Measurements from ENCODE around the gene DLX1.
"Not testable (repeated sequence)": the region's sequence is repeated elsewhere in the genome, so short reads cannot be mapped to it uniquely, and the experiment has no call there.

The DLX1 gene

DNA sequence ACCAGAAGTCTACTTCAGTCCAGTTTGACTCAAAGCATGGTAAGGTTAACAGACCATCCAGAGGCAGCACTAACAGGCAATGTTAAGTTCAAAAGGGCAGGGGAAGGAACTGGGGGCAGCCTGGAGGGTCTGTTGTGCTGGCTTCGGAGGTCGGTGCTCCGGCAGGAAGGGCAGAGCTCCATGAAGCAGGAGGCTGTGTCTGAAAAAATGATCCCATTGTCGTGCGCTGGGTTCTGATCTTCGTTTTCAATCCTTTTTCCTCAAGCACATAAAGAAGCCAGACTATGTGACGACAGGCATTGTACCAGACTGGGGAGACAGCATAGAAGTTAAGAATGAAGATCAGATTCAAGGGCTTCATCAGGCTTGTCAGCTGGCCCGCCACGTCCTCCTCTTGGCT, 21.9 kb upstream of the DLX1 start:
- DNase-seq (ENCODE audit: low read depth in 3 of 3) = no peak

- DNase-seq (ENCODE audit: low read depth in 3 of 3) = no peak
These were observed 20.2 kb upstream of the DLX1 start for GRCh38 chr2:172065111-172065510.

DNA sequence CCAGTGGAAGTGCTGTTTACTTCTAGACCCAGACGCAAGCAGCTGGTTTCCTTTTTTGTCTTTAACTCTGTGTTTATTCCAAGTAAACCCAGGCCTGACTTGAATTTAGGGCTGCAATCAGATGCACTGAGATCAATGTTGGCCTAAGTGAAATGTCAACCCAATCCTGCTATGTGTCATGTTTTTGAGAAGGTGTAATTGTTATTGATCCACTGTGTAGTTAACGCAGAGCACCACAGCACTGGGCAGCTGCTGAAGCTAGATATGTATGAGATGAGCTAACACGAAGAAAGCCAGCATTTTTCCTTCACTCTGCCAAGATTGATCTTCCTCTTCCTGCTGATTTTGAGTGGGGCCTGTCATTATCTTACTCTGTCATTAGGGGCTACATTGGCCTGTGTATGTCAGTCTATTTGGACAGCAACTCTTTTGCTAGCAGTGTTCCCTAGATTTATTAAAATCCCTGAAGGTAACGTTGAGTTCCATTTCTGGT, 18.9 kb upstream of the DLX1 start:
- no peak for DNase-seq (ENCODE audit: low read depth in 3 of 3)

GRCh38 chr2:172067905-172068304, 17.4 kb upstream of the DLX1 start:
- not testable (repeated sequence) for DNase-seq (ENCODE audit: low read depth in 3 of 3)

DNA sequence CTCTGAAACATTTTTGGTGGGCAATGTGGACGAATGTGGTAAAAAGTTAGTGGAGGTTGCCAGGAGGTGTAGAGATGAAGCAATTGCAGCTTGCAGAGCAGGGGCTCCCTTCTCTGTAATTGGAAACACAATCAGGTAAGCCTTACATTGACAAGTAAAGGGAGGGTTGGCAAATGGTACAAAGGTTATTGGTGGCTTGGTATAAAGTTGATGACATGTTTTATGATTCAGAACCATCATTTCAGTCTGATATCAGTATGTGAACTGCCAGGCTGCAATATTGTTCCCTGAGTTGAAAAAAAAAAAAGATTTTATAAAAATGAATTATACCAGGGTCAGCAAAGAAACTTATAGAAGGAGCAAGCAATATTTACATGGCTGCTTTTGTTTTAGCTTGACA, 14.4 kb upstream of the DLX1 start:
- DNase-seq (ENCODE audit: low read depth in 3 of 3) = no peak

DNA sequence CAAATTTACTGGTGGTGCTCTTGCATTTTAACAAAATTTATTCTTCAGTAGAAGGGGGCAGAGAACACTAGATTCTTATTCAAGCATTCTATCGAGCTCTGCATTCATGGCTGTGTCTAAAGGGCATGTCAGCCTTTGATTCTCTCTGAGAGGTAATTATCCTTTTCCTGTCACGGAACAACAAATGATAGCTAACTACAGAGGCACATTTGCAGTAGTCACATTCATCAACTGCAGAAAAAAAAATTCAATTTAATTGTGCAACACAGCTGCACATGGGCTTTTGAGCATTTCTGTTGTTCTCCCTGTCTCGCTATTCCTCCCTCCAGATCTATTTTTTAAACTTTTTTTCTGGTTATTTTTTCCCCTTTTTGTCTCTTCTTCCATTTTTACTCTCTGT, 13.0 kb upstream of the DLX1 start:
- DNase-seq (ENCODE audit: low read depth in 3 of 3) = no peak

DNA sequence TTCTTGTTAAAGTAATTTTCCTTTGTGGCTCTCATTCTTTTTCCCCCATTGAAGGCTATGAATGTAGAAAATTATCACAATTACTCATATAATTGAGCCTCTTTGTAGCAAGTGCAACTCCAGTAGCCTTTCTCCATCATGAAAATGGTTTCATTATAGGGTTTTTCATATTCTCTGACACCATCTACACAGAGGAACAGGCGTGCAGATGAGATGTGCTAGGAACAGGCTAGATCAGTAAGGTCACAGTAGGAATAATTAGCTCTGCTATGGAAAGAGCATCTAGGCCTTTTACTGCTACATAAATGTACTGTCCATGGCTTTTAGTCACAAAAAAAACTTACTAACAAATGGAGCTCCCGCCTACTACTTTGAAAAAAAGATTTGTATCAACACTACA, 12.6 kb upstream of the DLX1 start:
- no peak for DNase-seq (ENCODE audit: low read depth in 3 of 3)

DNA sequence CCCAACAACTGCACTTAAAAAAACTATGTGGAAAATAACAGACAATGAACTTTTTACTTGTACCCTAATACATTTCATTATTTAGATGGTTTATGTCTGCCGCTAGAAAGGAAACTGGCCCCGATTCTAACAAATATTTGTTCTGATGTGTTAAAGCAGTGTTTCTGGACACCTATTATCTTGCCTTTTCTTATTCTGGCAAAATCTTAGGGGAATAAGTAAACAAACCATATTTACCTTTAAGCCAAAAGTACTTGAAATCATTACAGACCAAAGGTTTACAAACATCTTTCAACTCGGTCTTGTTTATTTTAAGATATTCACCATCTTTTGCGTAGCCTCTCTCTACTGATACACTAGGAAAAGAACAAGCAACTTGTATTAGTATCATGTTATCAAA, 11.8 kb upstream of the DLX1 start:
- DNase-seq (ENCODE audit: low read depth in 3 of 3) = no peak

DNA sequence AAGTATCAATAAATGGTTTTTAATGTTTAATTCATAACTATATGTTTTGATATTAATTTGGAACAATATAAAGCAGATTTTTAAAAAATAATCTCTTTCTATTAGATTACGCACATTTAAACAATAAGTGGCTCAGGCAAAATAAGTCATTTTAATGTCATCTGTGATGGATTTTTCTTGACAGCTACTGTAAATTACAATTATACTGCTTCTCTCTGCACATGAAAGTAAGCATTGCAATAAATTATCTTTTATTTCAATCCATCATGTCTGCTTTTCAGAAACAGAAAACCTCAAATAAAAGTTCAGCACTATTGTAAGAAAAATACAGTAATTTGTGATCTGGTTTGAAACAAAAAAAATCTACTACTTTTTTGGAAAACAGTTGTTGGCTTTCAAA, 11.1 kb upstream of the DLX1 start:
- no peak for DNase-seq (ENCODE audit: low read depth in 3 of 3)

DNA sequence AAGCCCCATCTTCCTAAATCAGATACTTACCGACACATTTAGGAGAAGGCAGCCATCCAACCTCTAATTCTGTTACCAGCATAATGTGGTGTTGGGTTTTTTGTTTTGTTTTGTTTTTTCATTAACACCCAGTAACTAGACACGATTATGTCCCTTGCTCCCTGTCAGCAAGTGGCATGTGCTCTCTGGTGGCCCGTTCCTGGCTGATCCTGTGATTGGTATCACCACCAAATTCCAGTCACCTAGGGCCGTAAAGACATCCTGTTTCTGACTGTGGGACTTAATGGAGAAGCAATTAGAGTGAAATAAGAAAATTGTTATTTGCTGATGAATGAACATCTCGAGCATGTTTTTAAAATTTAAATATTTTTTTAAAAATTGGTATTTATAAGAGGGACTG, 5.9 kb upstream of the DLX1 start:
- DNase-seq (ENCODE audit: low read depth in 3 of 3) = no peak

- no peak for DNase-seq (ENCODE audit: low read depth in 3 of 3)
These were observed 5.3 kb upstream of the DLX1 start for GRCh38 chr2:172079838-172080640.

DNA sequence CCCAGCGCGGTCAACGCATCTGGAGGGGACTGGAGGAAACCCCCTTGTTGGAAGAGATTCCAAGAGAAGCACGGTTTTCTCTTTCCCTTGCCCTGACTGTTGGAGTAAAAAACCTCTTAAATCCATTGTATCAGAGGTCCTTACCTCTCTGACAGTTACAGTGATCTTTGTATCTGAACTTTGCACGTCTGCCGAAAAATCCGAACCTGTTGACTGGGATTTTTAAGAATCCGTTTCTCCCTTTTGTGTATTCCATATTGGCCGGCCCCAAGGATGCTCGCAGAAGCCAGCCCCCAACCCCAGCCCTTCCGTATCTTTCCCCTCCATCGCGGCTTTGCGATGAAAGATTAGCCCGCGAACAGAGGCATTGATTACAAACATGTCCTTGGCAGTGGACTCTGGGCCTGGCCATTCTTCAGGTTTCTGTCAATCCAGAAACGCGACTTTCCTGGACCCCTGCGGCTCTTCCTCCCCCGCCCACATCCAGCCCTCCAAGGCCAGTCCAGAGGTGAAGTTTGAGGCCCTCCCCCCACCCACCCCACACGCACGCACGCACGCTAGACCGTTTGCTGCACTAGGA, 4.6 kb upstream of the DLX1 start:
- DNase-seq (ENCODE audit: low read depth in 3 of 3) = no peak

DNA sequence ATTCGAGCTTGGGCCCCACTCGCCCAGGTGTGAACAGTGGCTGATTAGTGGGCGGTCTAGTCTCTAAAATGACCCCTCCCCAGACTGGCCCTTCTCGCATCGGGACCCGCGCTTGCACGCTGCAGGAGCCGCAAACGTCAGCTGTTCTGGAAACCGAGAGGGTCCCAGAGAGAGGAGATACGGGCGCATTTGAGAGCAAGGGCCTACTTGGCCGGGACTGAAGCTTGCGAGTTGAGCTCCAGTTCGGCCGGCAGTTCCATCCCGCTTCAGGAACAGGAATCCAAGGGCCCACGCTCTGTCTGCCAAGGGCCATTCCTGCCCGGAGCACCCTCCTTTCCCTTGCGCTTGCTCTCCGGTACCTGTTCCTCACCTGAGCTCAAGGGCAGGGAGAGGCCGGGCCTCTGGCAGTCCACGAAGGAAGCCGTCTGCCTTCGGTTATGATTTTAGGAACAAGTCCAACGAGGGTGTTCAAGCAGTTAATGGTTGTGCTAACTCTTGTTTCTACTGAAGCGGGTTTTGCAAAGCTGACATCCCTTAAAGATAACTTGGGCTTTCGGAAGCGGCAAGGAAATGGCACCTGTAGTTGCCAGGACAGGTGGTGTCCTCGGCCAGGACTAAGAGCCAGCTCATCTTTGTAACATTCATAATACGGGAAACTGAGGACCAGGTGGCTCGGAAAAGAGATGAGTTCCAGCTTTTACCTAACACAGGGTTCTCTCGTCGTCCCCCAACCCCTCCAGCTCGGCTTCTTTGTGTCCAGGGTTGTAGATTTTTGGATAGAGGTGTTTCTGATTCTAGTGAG, 3.9 kb upstream of the DLX1 start:
- DNase-seq (ENCODE audit: low read depth in 3 of 3) = no peak

- no peak for DNase-seq (ENCODE audit: low read depth in 3 of 3)
These were observed 3.0 kb upstream of the DLX1 start for GRCh38 chr2:172082105-172082943.

DNA sequence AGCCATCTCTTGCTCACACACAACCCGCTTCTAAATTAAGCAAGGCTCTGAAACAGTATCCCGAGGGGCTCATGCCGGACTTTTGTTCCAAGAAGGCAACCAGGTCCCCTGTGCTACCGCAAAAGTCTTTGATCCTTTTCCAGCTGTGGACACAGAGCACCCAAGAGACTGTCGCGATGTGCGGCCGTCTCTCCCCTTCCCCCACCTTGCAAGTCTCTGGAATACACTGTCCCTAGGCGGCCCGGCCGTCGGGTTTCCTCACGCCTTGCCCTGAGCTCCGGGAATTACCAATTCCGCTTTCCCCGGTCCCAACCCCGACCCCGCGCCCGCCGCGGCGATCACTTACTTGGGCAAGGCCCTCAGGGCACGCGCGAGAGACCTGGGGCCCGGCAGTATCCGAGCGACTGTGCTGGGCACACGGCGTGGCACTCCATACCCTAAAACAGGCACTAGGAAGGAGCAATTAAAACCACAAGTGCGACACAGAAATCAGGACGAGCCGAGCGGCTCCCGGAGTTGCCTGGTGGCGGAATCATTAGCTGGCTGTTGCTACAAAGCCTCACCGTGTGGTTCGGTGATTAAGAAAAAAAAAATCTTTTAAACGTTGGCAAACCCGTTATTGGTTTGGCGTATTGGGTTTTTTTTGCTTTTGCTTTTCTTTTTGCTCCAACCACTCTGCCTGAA, 2.2 kb upstream of the DLX1 start:
- DNase-seq (ENCODE audit: low read depth in 3 of 3) = no peak

DNA sequence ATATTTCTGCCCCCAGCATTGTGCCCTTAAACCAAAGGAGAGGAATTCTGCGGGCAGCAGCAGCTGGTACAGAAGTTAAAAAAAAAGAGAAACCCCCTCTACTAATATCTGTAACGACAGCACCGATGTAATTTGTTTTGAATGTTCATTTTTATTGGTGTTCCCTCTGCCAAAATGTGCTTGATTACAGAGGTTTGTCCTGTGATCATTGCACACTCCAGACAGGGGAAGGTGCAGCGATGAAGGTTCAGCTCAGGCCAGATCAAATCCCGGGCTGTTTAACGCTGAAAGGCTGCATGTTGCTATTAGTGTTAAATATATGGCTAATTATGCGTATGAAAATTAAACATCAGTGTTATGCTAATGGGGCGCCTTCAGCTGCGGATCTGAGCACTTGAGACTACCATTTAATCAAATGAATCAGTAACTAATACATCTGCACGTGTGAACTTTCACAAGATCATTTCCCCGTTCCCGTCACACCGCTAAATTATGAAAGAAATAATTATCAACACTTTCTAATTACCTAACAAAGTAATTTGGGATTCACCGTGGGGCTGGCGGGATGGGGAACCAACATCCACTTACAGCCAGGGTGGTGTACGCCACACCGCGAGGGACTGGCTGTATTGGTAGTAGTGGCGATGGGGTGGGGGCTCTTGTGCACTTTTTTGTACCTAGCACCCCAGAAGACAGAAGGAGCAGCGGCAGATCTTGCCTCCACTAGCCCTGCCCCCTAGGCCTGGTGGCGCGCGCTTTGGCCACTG, 1.5 kb upstream of the DLX1 start:
- no peak for DNase-seq (ENCODE audit: low read depth in 3 of 3)

- DNase-seq (ENCODE audit: low read depth in 3 of 3) = no peak
These were observed 987 bp upstream of the DLX1 start for GRCh38 chr2:172084395-172084644.

GRCh38 chr2:172084645-172085459, 455 bp upstream of the DLX1 start:
- DNase-seq (ENCODE audit: low read depth in 3 of 3) = no peak

GRCh38 chr2:172086241-172087206, 1.2 kb downstream of the DLX1 start:
- DNase-seq (ENCODE audit: low read depth in 3 of 3) = no peak

Measured in stimulated activated CD4-positive, alpha-beta T cell treated with anti-CD3 and anti-CD28 coated beads, TNF-alpha, amount 100 ng/mL, for 4 hours (primary cell).